Measurements from ENCODE around the gene HAP1. TPM values are rescaled to one million over a fixed set of nuclear protein-coding genes. Genes with fewer than 3 reads are reported as not detected.
"Not testable (repeated sequence)": the region's sequence is repeated elsewhere in the genome, so short reads cannot be mapped to it uniquely, and the experiment has no call there.

The HAP1 gene
- total and polyA plus RNA-seq, 7 donors, result under 0.01 to 4.3 (median 0.71) TPM

- TF ChIP-seq, protein P1, sequence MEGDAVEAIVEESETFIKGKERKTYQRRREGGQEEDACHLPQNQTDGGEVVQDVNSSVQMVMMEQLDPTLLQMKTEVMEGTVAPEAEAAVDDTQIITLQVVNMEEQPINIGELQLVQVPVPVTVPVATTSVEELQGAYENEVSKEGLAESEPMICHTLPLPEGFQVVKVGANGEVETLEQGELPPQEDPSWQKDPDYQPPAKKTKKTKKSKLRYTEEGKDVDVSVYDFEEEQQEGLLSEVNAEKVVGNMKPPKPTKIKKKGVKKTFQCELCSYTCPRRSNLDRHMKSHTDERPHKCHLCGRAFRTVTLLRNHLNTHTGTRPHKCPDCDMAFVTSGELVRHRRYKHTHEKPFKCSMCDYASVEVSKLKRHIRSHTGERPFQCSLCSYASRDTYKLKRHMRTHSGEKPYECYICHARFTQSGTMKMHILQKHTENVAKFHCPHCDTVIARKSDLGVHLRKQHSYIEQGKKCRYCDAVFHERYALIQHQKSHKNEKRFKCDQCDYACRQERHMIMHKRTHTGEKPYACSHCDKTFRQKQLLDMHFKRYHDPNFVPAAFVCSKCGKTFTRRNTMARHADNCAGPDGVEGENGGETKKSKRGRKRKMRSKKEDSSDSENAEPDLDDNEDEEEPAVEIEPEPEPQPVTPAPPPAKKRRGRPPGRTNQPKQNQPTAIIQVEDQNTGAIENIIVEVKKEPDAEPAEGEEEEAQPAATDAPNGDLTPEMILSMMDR (IDR thresholded peaks at IDR 0.05), result no peak
- TF ChIP-seq POLR2A (IDR thresholded peaks at IDR 0.05), result no peak
- no peak for TF ChIP-seq EP300 (IDR thresholded peaks at IDR 0.05)
- peak in 1 of 4 donors; percentile 91 for TF ChIP-seq POLR2AphosphoS5 (IDR thresholded peaks at IDR 0.05)
- Histone ChIP-seq H3K27ac (peak overlapping the region; percentile 99 to 100 (median 99)), H3K4me3 (peak overlapping the region; percentile 83 to 99 (median 87)), H3K27me3 (no peaks in the 10 kb centered on the region), H3K9me3 (no peaks in the 10 kb centered on the region), H3K4me1 (peaks cover 0 to 31% (median 26%) of the 10 kb centered on the region in 4 donors), H3K36me3 (peaks cover 33 to 37% (median 35%) of the 10 kb centered on the region in 4 donors)
- WGBS, 2 donors, result 4 to 7% methylated on average over 23 of the region's 23 CpGs
- DNase-seq, result peak; percentile 81
- intact Hi-C loops (cut with DNase I), result loop anchor here (2.0 kb wide), 1 partner anchor 21 kb away; no protein-coding TSS in a partner anchor
Observed at GRCh38 chr17:41687828-41688640, 46.4 kb downstream of the HAP1 start.

- Histone ChIP-seq H3K4me1 (peaks cover 0 to 22% (median 17%) of the 10 kb centered on the region in 4 donors), H3K36me3 (peaks cover 16 to 19% (median 19%) of the 10 kb centered on the region in 4 donors), H3K4me3 (no peak overlapping the region), H3K27ac (no peak overlapping the region), H3K9me3 (no peaks in the 10 kb centered on the region), H3K27me3 (no peaks in the 10 kb centered on the region)
- TF ChIP-seq EP300 (IDR thresholded peaks at IDR 0.05) (no peak), POLR2AphosphoS5 (IDR thresholded peaks at IDR 0.05) (no peak), POLR2A (IDR thresholded peaks at IDR 0.05) (no peak)
- TF ChIP-seq, protein P1 (IDR thresholded peaks at IDR 0.05), result no peak
- intact Hi-C loops (cut with DNase I), result no loop called here
- DNase-seq, result no peak
- WGBS, 2 donors, result 92 to 93% methylated on average over 4 of the region's 4 CpGs
Observed at GRCh38 chr17:41686281-41686680, 48.2 kb downstream of the HAP1 start.

DNA sequence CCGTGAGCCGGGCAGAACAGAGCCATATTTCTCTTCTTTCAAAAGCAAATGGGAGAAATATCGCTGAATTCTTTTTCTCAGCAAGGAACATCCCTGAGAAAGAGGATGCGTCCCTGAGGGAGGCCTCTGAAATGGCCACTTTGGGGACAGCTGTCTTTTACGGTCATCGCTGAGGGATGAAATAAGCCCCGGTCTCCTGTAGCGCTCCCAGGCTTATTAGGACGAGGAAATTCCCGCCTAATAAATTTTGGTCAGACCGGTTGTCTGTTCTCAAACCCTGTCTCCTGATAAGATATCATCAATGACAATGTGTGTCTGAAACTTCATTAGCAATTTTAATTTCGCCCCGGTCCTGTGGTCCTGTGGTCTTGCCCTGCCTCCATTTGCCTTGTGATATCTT lies 48.7 kb downstream of the HAP1 start:
- WGBS, 2 donors, result 96% methylated on average over 13 of the region's 13 CpGs

GRCh38 chr17:41684035-41684434 lies 50.4 kb downstream of the HAP1 start:
- Histone ChIP-seq H3K9me3 (no peaks in the 10 kb centered on the region), H3K36me3 (no peaks in the 10 kb centered on the region), H3K27me3 (no peaks in the 10 kb centered on the region), H3K27ac (no peak overlapping the region), H3K4me1 (peaks cover 0 to 7% (median 0%) of the 10 kb centered on the region in 4 donors), H3K4me3 (no peak overlapping the region)
- 70 to 73% methylated on average over 4 of the region's 4 CpGs for WGBS, 2 donors
- TF ChIP-seq POLR2A (IDR thresholded peaks at IDR 0.05) (no peak), EP300 (IDR thresholded peaks at IDR 0.05) (no peak), POLR2AphosphoS5 (IDR thresholded peaks at IDR 0.05) (no peak)
- TF ChIP-seq, protein P1 (IDR thresholded peaks at IDR 0.05), result no peak
- DNase-seq, result no peak
- intact Hi-C loops (cut with DNase I), result no loop called here

More for the DNA sequence above, 48.7 kb downstream of the HAP1 start:
- H3K27me3 ChIP-seq; intact Hi-C loops (cut with DNase I); DNase-seq; H3K4me3 ChIP-seq; H3K9me3 ChIP-seq; H3K27ac ChIP-seq: not testable (repeated sequence)
- H3K4me1 ChIP-seq, result peaks cover 0 to 17% (median 11%) of the 10 kb centered on the region in 4 donors
- peaks cover 11 to 14% (median 14%) of the 10 kb centered on the region in 4 donors for H3K36me3 ChIP-seq

DNA sequence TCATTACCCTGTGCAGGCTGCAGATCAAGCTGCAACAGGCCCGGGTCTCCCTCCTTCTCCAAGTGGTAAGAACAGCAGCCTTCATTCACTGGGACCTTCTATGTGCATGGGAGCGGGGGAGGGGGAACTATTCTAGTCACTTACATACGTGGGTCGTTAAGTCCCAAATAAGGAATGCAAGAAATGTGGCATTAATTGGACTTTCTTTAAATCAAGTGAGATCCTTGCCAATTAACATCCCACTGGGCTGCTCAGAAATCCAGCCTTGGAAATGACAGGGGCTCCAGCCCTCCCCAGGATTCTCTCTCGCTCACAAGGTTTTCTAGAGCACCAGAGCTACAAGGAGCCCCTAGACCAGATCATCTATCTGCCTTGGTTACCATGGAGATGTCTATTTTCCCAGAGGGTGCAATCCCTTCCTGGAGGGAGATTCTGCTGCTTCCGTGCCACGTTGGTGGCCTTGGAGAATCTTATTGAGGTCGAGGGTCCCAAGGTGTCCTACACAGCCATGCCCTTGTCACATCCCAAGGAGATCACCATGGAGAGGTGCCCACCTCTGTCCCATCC lies 50.9 kb downstream of the HAP1 start:
- TF ChIP-seq POLR2AphosphoS5 (IDR thresholded peaks at IDR 0.05) (no peak), EP300 (IDR thresholded peaks at IDR 0.05) (no peak), POLR2A (IDR thresholded peaks at IDR 0.05) (no peak)
- TF ChIP-seq, protein P1 (IDR thresholded peaks at IDR 0.05), result no peak
- H3K27me3 ChIP-seq, result no peaks in the 10 kb centered on the region
- no peak overlapping the region for H3K27ac ChIP-seq
- H3K4me3 ChIP-seq, result no peak overlapping the region
- no peaks in the 10 kb centered on the region for H3K36me3 ChIP-seq
- intact Hi-C loops (cut with DNase I), result no loop called here
- H3K4me1 ChIP-seq, result peaks cover 0 to 7% (median 0%) of the 10 kb centered on the region in 4 donors
- DNase-seq, result peak; percentile 60
- no peaks in the 10 kb centered on the region for H3K9me3 ChIP-seq
- 72 to 77% methylated on average over 8 of the region's 8 CpGs for WGBS, 2 donors

Measured in sigmoid colon (tissue), 7 donors.